ENCODE data around the gene MAGIX.

MAGIX gene

GRCh38 chrX:49175435-49176274 lies 13.1 kb downstream of the MAGIX start:
- no peak for TF ChIP-seq CTCF (IDR thresholded peaks at IDR 0.05; ENCODE audit: low read depth, low read length)
- H3K4me3 ChIP-seq (ENCODE audit: low read depth, low read length), result no peak overlapping the region
- in situ Hi-C loops (cut with HindIII; ENCODE audit: low sequenced_read_pairs), result no loop called here
- DNase-seq (ENCODE audit: low read depth, low spot score), result no peak

- in situ Hi-C loops (cut with HindIII; ENCODE audit: low sequenced_read_pairs), result no loop called here
- no peak overlapping the region for H3K4me3 ChIP-seq (ENCODE audit: low read depth, low read length)
These were observed 14.1 kb downstream of the MAGIX start for GRCh38 chrX:49176421-49177326.

GRCh38 chrX:49177338-49177833 lies 14.8 kb downstream of the MAGIX start:
- in situ Hi-C loops (cut with HindIII; ENCODE audit: low sequenced_read_pairs), result no loop called here
- peak; percentile 9 for TF ChIP-seq CTCF (IDR thresholded peaks at IDR 0.05; ENCODE audit: low read depth, low read length)
- no peak overlapping the region for H3K4me3 ChIP-seq (ENCODE audit: low read depth, low read length)
- no peak for DNase-seq (ENCODE audit: low read depth, low spot score)

More at GRCh38 chrX:49176421-49177326, 14.1 kb downstream of the MAGIX start:
- no peak for TF ChIP-seq CTCF (IDR thresholded peaks at IDR 0.05; ENCODE audit: low read depth, low read length)
- DNase-seq (ENCODE audit: low read depth, low spot score), result no peak

- in situ Hi-C loops (cut with HindIII; ENCODE audit: low sequenced_read_pairs), result no loop called here
- TF ChIP-seq CTCF (IDR thresholded peaks at IDR 0.05; ENCODE audit: low read depth, low read length), result no peak
- DNase-seq (ENCODE audit: low read depth, low spot score), result no peak
- H3K4me3 ChIP-seq (ENCODE audit: low read depth, low read length), result no peak overlapping the region
These were observed 15.4 kb downstream of the MAGIX start for GRCh38 chrX:49177873-49178480.

GRCh38 chrX:49178537-49178936 lies 16.0 kb downstream of the MAGIX start:
- no peak overlapping the region for H3K4me3 ChIP-seq (ENCODE audit: low read depth, low read length)
- no peak for DNase-seq (ENCODE audit: low read depth, low spot score)
- in situ Hi-C loops (cut with HindIII; ENCODE audit: low sequenced_read_pairs), result no loop called here
- TF ChIP-seq CTCF (IDR thresholded peaks at IDR 0.05; ENCODE audit: low read depth, low read length), result no peak

- no peak overlapping the region for H3K4me3 ChIP-seq (ENCODE audit: low read depth, low read length)
- no peak for TF ChIP-seq CTCF (IDR thresholded peaks at IDR 0.05; ENCODE audit: low read depth, low read length)
- in situ Hi-C loops (cut with HindIII; ENCODE audit: low sequenced_read_pairs), result no loop called here
- DNase-seq (ENCODE audit: low read depth, low spot score), result no peak
These were observed 16.8 kb downstream of the MAGIX start for GRCh38 chrX:49179358-49179757.

Measured in astrocyte of the spinal cord (primary cell).